ENCODE measurements around the gene NOP10.
"Not testable (repeated sequence)": the region's sequence is repeated elsewhere in the genome, so short reads cannot be mapped to it uniquely, and the experiment has no call there.

NOP10 gene

GRCh38 chr15:34358367-34358766, 15.4 kb upstream of the NOP10 start:
- no peak for DNase-seq

- DNase-seq, result no peak
Observed at GRCh38 chr15:34357653-34358052, 14.7 kb upstream of the NOP10 start.

DNA sequence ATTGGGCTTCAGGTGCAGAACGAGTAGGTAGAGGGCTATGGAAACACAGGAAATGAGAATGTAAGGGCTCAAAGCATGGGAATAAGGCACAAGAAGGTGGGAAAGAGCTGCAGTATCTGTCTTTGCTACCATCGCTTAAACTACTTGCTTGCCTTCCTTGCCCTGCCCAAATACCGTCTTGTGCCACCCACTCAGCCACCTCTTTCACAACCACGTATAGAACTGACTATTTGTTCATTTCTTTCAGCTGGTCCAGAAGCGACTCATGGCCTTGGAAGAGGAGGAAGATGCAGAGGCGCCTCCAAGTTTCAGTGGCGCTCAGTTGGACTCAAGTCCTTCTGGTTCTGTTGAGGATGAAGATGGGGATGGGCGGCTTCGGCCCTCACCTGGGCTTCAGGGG, 12.3 kb upstream of the NOP10 start:
- peak in 1 of 3 donors; percentile 23 for DNase-seq

GRCh38 chr15:34354286-34354685, 11.3 kb upstream of the NOP10 start:
- no peak for DNase-seq

DNA sequence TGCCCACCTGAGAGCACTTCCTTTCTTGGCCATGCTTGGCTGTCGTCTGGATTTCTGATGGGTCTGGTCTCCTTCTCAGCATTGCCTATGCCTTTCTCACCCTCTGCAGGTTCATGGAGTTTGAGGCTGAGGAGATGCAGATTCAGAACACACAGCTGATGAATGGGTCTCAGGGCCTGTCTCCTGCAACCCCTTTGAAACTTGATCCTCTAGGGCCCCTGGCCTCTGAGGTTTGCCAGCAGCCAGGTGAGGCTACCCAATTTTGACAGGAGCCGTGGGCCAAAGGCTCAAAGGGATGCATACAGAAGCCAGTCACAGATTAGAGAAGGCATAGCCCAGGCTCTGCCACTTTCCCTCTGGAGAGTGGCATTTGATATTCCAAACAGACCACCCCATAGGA, 10.7 kb upstream of the NOP10 start:
- no peak for DNase-seq

- not testable (repeated sequence) for DNase-seq
Observed at GRCh38 chr15:34352996-34353395, 10.1 kb upstream of the NOP10 start.

GRCh38 chr15:34349769-34350168, 6.8 kb upstream of the NOP10 start:
- DNase-seq, result no peak

DNA sequence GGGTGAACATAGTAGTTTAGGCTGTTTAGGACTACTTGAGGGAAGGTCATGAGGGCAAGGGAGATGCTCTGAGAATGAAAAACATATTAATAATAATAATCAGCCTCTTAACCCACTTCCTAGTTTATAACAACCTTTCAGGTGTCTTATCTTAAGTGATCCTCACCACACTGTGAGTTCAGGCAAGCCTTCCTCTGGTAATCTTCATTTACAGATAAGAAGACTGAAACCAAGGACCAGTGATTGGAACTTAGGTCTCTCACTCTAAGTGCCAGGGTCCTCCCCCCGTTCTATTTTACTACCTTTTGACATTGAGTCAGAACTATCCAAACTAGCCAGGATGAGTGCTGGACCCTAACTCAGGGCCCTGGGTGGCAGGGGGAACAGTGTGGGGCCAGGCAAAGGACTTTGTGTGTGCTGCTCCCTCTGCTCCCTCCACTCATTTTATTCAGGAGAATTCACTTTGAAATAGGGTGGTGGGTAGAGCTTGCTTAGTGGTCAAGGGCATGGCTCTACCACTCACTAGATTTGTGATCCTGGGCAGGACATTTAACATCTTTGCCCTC, 5.9 kb upstream of the NOP10 start:
- no peak for DNase-seq

DNA sequence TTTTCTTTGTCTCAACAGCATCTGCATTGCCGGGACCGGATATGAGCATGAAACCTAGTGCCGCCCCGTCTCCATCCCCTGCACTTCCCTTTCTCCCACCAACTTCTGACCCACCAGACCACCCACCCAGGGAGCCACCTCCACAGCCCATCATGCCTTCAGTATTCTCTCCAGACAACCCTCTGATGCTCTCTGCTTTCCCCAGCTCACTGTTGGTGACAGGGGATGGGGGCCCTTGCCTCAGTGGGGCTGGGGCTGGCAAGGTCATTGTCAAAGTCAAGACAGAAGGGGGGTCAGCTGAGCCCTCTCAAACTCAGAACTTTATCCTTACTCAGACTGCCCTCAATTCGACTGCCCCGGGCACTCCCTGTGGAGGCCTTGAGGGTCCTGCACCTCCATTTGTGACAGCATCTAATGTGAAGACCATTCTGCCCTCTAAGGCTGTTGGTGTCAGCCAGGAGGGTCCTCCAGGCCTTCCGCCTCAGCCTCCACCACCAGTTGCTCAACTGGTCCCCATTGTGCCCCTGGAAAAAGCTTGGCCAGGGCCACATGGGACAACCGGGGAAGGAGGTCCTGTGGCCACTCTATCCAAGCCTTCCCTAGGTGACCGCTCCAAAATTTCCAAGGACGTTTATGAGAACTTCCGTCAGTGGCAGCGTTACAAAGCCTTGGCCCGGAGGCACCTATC, 5.2 kb upstream of the NOP10 start:
- DNase-seq, result no peak

DNA sequence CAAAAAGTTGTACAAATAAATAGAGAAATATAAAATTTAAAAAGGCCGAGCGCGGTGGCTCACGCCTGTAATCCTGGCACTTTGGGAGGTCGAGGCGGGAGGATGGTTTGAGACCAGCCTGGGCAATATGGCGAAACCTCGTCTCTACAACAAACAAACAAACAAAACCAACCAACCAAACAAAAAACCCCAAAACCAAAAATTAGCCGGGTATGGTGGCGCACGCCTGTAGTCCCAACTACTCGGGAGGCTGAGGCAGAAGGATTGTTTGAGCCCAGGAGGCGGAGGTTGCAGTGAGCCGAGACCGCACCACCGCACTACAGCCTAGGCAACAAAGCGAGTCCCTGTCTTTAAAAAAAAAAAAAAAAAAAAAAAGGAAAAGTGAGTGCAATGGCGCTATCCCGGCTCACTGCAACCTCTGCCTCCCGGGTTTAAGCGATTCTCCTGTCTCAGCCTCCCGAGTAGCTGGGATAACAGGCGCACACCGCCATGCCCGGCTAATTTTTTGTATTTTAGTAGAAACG, 661 bp downstream of the NOP10 start:
- DNase-seq, result peak in 1 of 3 donors; percentile 18

GRCh38 chr15:34341381-34342212, 1.3 kb downstream of the NOP10 start:
- DNase-seq, result peak; percentile 27 to 78 (median 40)

GRCh38 chr15:34339946-34340345, 3.0 kb downstream of the NOP10 start:
- DNase-seq, result no peak

DNA sequence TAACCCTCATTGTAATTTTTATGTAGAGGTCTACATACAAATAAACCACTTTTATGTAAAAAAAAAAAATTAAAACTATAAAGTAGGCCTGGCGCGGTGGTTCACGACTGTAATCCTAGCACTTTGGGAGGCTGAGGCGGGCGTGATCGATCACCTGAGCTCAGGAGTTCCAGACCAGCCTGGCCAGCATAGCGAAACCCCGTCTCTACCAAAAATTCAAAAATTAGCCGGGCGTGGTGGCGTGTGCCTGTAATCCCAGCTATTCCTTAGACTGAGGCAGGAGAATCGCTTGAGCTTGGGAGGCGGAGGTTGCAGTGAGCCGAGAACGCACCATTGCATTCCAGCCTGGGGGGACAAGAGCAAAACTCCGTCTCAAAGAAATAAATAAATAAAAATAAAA, 4.6 kb downstream of the NOP10 start:
- DNase-seq, result no peak

DNA sequence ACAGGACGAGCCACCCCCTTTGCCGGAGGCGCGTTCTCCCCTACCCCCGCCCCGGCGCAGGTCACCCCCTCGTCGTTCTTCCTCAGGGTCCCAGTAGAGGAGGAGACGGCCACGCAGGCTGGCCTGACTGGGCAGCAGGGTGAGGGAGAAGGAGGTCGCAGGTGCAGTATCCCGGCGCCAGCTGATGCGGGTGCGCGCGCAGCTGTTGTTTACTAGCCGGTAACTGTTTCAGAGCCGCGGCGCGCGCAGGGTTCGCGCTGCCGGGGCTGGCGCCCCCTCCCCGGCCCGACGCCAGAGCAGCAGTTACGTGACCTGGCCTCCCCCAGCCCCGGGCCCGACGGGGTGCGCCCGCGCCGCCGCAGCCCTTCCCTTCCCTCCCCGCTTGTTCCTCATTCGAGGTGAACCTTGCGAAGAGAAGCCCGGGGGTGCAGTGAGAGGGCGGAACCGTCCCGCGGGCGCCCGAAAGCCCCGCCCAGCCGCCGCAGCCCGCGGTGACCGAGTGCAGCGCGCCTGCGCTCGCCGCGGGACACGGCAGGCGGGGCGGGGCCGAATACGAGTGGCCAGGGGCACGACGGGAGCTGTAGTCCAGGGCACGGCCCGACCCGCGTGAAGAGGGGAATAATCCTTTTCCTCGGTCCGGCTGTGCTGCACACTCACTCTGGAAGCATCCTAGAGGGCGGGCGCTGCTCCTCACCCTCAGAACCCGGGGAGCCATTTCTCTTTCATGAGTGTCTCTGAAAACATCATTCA, 5.2 kb downstream of the NOP10 start, which contains the start of gene SLC12A6:
Gene SLC12A6, minus strand, starts transcription at position 225 of the 750 bp plus-strand sequence. CDS start 1,101 bp downstream, outside the sequence.
- DNase-seq, result peak; percentile 96 to 99 (median 99)

DNA sequence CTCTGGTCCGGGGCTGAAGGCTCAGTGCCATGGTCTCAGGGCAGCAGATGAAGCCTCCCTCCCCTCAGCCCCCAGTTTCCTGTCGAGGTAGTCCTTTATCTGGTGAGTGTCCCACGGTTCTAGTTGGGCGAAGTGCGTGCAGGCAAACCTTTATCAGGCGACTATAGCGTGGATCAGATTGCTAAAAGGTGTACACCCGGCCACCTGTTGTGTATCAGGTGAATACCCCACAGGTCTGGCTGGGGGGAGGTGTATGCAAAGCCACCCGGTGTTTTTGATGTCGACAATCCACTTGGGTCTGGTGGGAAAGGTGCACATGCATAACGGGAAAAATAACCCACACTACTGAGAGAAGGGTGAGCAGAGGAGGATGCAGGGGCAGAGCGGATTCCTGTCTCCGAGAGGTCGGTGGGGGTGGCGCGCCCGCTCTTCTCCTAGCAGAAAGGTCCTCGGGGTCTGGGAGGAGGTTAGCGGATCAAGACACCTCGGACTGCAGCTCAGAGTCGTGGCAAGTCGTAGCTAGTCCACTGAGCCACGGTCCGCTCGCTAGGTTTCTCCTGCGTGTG, 5.9 kb downstream of the NOP10 start:
- DNase-seq, result peak in 2 of 3 donors; percentile 17

DNA sequence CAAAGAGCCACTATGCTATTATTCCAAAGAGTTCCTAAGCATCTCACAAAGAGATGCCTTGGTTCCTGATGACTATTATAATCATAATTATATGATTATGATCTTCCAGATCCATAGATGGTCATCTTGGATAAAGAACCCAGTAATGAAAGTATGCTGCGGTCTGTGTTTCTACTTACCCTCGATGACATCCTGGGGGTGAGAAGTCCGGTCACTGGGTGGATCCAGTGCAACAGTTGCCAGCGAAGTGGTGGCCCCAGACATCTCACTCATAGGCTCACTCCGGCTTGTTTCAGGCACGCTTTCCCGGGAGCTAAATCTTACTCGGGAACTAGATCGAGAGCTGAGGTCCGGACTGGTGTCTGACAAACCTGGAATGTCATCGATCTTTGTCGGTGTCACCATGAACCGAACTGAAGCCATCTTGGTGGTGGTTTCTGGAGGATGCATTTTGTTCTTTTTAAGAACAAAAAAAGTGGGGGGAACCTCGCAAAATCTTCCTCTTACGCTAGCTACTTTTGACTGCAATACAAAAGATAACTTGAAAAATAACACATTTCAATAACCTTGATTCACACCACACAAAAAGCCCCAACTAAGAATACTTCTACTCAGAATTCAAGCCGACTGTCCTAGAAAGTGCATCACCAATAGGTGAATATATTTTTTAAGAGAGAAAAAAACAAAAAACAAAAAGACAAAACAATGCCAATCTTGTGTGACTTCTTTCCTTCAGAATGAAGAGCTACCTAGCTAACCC, 6.5 kb downstream of the NOP10 start:
- DNase-seq, result peak; percentile 34 to 48 (median 35)

DNA sequence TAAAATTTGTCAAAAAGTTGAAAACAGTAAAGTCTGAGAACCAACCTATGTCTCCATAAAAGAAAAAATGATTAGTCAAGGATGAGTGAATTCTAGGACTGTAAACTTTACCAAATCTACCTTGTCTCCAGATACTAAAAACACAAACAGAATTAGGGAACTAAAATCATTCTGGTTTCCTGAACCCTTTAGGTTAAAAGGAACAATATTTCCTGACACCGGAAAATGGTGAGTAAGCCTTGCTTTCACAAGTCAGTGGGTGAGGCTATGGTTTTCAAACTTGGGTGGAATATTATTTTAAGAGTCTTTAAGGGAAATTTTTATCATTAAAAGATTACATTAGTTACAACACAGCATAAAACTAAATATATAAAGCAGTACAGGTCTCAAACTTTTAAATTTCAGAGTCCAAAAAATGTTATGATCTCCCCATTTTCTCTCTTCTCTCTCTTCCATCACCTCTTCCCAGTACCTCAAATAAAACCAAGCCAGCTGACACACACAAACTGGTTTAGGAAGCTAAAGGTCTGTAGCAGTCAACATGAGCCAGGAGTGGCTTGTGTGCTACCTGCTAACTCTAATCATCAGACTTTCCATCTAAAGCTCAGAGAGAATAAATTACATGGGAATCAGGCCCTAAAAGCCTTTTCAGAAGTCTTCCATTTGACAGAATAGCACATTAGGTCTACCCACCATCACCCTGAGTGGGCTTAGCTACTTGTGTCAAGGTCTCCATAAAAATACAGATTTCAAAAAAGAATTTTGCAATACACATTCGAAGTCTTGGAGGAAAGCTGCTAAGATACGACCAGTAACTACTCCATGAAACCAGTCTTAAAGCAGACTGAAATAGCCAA, 7.5 kb downstream of the NOP10 start:
- DNase-seq, result peak; percentile 71 to 91 (median 91)

GRCh38 chr15:34334672-34335071, 8.3 kb downstream of the NOP10 start:
- peak in 1 of 3 donors; percentile 30 for DNase-seq

DNA sequence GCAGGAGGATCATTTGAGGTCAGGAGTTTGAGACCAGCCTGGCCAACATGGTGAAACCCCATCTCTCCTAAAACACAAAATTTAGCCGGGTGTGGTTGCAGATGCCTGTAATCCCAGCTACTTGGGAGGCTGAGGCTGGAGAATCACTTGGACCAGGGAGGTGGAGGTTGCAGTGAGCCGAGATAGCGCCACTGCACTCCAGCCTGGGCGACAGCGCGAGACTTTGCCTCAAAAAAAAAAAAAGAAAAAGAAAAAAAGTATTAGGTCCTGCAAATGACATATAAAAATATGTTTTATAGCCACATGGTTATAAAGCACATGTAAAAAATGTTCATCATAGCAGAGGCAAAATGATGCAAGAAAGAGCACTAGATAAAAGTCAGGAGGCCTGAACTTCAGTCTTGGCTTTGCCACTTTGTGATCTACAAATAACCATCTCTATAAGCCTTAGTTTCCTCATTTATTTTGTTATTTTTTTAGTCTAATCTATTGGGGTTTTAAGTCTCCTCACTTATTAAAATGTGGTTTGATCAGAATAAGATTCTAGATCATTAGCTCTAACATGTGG, 10.3 kb downstream of the NOP10 start:
- DNase-seq, result peak in 1 of 3 donors; percentile 9

- no peak for DNase-seq
Observed at GRCh38 chr15:34331809-34332208, 11.1 kb downstream of the NOP10 start.

All from suppressor macrophage treated with lipopolysaccharide for 1 hour (primary cell).